Stimulated activated CD4-positive, alpha-beta T cell treated with anti-CD3 and anti-CD28 coated beads, Interleukin-12 subunit alpha, Interleukin-12 subunit beta, amount 100 ng/mL, for 48 hours (primary cell): ENCODE results near the gene MINAR1.

Source experiments
- DNase-seq, 3 donors: peaks; one replicate each; pipeline ENCODE4 v3.0.0-alpha.2; 2020; ENCODE audit warnings: low read depth in 2 of 3, low spot score in 1 of 3

Gene MINAR1

GRCh38 chr15:79463043-79463780 is 31.1 kb downstream of the MINAR1 start:
- no peak for DNase-seq

GRCh38 chr15:79463781-79464270 is 31.7 kb downstream of the MINAR1 start:
- no peak for DNase-seq

- DNase-seq, result no peak
These were observed 34.4 kb downstream of the MINAR1 start for GRCh38 chr15:79466488-79466887.

- DNase-seq, result no peak
These were observed 35.9 kb downstream of the MINAR1 start for GRCh38 chr15:79467865-79468586.

- no peak for DNase-seq
These were observed 40.3 kb downstream of the MINAR1 start for GRCh38 chr15:79472446-79472845.

GRCh38 chr15:79474252-79474651 is 42.1 kb downstream of the MINAR1 start:
- DNase-seq, result no peak

- no peak for DNase-seq
These were observed 43.2 kb downstream of the MINAR1 start for GRCh38 chr15:79475306-79475705.

- DNase-seq, result no peak
These were observed 46.0 kb downstream of the MINAR1 start for GRCh38 chr15:79478108-79478507.

GRCh38 chr15:79479616-79480015 is 47.5 kb downstream of the MINAR1 start:
- no peak for DNase-seq

- DNase-seq, result no peak
These were observed 49.7 kb downstream of the MINAR1 start for GRCh38 chr15:79481793-79482192.
